GM21526 (cell line): ENCODE measurements around the gene SON.
"Not testable (repeated sequence)": the region's sequence is repeated elsewhere in the genome, so short reads cannot be mapped to it uniquely, and the experiment has no call there.

Experiments used
- ATAC-seq: cut with Tn5 transposase; IDR thresholded peaks from one replicate; pipeline ENCODE4 v1.9.1; 2021; ENCODE audit warnings: moderate library complexity; ENCODE audit not compliant: unreplicated experiment, low FRiP score

Gene SON, protein sequence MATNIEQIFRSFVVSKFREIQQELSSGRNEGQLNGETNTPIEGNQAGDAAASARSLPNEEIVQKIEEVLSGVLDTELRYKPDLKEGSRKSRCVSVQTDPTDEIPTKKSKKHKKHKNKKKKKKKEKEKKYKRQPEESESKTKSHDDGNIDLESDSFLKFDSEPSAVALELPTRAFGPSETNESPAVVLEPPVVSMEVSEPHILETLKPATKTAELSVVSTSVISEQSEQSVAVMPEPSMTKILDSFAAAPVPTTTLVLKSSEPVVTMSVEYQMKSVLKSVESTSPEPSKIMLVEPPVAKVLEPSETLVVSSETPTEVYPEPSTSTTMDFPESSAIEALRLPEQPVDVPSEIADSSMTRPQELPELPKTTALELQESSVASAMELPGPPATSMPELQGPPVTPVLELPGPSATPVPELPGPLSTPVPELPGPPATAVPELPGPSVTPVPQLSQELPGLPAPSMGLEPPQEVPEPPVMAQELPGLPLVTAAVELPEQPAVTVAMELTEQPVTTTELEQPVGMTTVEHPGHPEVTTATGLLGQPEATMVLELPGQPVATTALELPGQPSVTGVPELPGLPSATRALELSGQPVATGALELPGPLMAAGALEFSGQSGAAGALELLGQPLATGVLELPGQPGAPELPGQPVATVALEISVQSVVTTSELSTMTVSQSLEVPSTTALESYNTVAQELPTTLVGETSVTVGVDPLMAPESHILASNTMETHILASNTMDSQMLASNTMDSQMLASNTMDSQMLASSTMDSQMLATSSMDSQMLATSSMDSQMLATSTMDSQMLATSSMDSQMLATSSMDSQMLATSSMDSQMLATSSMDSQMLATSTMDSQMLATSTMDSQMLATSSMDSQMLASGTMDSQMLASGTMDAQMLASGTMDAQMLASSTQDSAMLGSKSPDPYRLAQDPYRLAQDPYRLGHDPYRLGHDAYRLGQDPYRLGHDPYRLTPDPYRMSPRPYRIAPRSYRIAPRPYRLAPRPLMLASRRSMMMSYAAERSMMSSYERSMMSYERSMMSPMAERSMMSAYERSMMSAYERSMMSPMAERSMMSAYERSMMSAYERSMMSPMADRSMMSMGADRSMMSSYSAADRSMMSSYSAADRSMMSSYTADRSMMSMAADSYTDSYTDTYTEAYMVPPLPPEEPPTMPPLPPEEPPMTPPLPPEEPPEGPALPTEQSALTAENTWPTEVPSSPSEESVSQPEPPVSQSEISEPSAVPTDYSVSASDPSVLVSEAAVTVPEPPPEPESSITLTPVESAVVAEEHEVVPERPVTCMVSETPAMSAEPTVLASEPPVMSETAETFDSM (N-terminal part only)

GRCh38 chr21:33542640-33543504 is at the start of gene SON:
SON (plus strand) TSS chr21:33543038; CDS start chr21:33543093, 55 bp downstream.
- peak; percentile 93 for ATAC-seq

GRCh38 chr21:33493756-33494155 is 49.1 kb upstream of the SON start:
- ATAC-seq, result no peak

DNA sequence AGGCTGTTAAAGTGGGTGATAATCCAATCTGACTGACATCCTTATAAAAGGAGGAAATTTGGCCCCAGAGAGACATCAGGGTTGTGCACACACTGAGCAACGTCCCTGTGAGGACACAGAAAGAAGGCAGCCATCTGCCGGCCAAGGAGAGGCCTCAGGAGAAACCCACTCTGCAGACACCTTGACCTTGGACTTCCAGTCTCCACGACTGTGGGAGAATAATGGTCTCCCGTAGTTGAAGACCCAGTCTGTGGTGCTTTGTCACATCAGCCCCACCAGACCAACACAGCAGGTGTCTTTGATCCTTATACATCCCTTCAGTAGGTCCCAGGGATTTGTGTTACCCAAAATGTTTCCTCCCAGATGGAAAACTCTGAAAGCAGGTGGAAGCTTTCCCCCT is 47.1 kb upstream of the SON start:
- no peak for ATAC-seq

- ATAC-seq, result no peak
These were observed 46.5 kb upstream of the SON start for GRCh38 chr21:33496345-33496744.

GRCh38 chr21:33505833-33506232 is 37.0 kb upstream of the SON start:
- ATAC-seq, result no peak

- not testable (repeated sequence) for ATAC-seq
These were observed 35.8 kb upstream of the SON start for GRCh38 chr21:33507003-33507402.

- no peak for ATAC-seq
These were observed 32.0 kb upstream of the SON start for GRCh38 chr21:33510826-33511225.

DNA sequence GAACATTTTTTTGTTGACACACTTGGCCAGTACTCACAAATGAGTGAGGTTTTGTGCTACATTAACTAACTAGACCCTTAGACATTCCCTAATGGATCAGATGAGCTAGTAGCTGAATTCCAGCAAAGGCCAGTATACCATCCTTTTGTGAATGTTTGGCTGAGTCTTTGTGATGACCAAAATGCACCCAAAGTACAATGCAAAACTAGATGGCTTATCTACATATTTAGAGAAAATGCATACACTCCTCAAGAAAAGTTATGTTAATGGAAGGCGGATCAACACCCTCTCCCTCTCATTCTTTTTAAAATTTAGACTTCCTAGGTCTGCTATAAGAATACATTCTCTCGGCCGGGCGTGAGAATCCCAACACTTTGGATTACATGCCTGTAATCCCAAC is 31.2 kb upstream of the SON start:
- ATAC-seq, result no peak

- no peak for ATAC-seq
These were observed 30.4 kb upstream of the SON start for GRCh38 chr21:33512481-33512880.

DNA sequence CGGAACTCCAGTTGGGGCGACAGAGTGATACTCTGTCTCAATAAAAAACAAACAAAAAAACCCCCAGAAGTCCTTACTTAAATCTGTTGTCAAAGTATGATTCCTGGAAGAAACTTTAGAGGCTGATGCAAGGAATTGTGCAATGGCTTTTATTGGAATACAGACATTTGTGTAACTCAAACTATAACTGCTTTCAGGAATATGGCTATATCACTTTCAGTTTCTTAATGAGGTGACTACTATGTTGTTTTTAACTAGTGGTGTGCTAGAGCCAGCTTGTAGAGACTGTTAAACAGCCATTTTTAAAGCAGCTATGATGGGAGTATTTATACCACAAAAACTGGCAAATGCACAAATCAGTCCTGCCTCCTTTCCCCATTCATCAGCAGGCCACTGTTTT is 28.6 kb upstream of the SON start:
- ATAC-seq, result no peak

- ATAC-seq, result no peak
These were observed 23.9 kb upstream of the SON start for GRCh38 chr21:33518899-33519298.

- ATAC-seq, result no peak
These were observed 20.4 kb upstream of the SON start for GRCh38 chr21:33522297-33522952.

DNA sequence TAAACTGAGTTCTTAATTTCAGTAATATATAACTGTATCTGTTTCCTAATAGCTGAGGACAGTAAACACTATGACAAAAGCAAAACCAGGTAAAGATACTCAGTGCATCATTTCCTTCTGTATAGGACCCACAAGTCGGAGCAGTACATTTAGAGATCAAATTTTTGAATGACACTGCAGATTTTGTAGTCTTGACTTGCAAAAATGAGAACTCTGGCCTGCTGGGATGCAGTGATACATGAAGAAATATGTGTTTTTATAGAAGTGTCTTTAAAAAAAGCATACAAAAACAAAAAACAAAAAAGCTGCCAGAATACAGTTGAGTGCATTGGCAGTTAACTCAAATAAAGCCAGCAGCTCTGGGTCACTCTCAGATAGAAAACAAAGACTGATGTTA is 19.9 kb upstream of the SON start:
- no peak for ATAC-seq

DNA sequence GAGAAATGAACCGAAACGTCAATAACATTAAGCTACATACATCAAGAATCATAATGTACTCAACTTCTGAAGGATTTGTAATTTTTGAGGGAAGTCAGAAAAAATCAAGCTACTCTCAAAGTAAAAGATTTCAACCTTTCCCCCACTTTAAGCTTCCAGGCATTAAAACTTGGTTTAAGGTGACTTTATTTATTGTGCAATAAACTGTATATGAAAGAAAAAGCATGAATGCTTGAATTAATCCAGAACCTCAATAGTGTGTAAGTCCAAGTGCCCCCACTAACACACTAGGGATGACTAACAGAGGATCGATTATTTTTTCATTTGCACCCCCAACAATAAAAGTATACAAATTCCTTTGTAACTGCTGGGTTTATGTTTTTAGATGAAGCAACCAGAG is 11.8 kb upstream of the SON start:
- ATAC-seq, result no peak

- no peak for ATAC-seq
These were observed 5.6 kb upstream of the SON start for GRCh38 chr21:33537212-33537611.

GRCh38 chr21:33539616-33540015 is 3.2 kb upstream of the SON start:
- ATAC-seq, result no peak

GRCh38 chr21:33540711-33541104 is 2.1 kb upstream of the SON start:
- ATAC-seq, result no peak

- ATAC-seq, result no peak
These were observed 1.6 kb upstream of the SON start for GRCh38 chr21:33541105-33541711.
